Right cardiac atrium (tissue), 5 donors: ENCODE results near the gene SMOC2. TPM values are rescaled to one million over a fixed set of nuclear protein-coding genes. Genes with fewer than 3 reads are reported as not detected.
"Not testable (repeated sequence)": the region's sequence is repeated elsewhere in the genome, so short reads cannot be mapped to it uniquely, and the experiment has no call there.

ENCODE experiments used
- ATAC-seq, 2 donors: fragments of 200-7000 bp; cut with Tn5 transposase; one replicate each; pipeline versions ENCODE4 v1.8.0 to v1.9.1; 2020; ENCODE audit warnings: moderate library complexity in 2 of 2, mild to moderate bottlenecking in 1 of 2
- DNase-seq, 3 donors: peaks; one replicate each; pipeline ENCODE4 v3.0.0-alpha.2; 2020
- H3K27ac ChIP-seq: one replicate; pipeline ENCODE4 v1.5.1; 2013; ENCODE audit warnings: mild to moderate bottlenecking, low read length, control low read depth, moderate library complexity
- H3K27me3 ChIP-seq: one replicate; pipeline ENCODE4 v1.6.1; 2013; ENCODE audit not compliant: control insufficient read depth, insufficient read depth
- H3K4me1 ChIP-seq: one replicate; pipeline ENCODE4 v1.6.1; 2013; ENCODE audit warnings: low read length; ENCODE audit not compliant: control insufficient read depth, insufficient read depth
- H3K4me3 ChIP-seq: one replicate; pipeline ENCODE4 v1.5.1; 2013; ENCODE audit warnings: low read length, control low read depth
- H3K9me3 ChIP-seq: one replicate; pipeline ENCODE4 v1.6.1; 2013; ENCODE audit warnings: low read length; ENCODE audit not compliant: control insufficient read depth
- WGBS: extraction: QIAGEN DNeasy Blood & Tissue Kit; methylation state at CpG from one replicate; pipeline ENCODE4 v1.1.7; 2013; 5-methylcytosine and 5-hydroxymethylcytosine counted together
- intact Hi-C, 4 donors: fragments of 100-400 bp; cut with DNase I; formaldehyde crosslinking; loops; one replicate each; pipeline versions ENCODE4 v1.11.0 to v1.14.0; 2022 to 2023
- polyA plus RNA-seq: library from polyadenylated mRNA; stranded (reverse); fragments of 200-250 nt; gene quantifications from one replicate; pipeline ENCODE4 v1.2.3, GENCODE V29; 2013
- total RNA-seq, 4 donors: library from RNA; stranded (reverse); fragmentation: NEBNext Ultra II Directional; extraction: Animal tissue kit (Norgen Biotek cat#: 25700); gene quantifications; one replicate each; pipeline ENCODE4 v1.2.1, GENCODE V29; 2021
- donor health status: healthy with polysubstance abuse.
- donor health status: DM: no; HTN: yes; CAD: no.
- donor health status: DM: no; HTN: no; CAD: no.
- donor health status: DM: no; HTN: yes; CAD: no; lungs with severe emphysema.
- donor health status: DM: yes; HTN: yes; CAD: no.

SMOC2 gene
- total and polyA plus RNA-seq, 5 donors, result 6.0 to 16.7 (median 10.9) TPM

DNA sequence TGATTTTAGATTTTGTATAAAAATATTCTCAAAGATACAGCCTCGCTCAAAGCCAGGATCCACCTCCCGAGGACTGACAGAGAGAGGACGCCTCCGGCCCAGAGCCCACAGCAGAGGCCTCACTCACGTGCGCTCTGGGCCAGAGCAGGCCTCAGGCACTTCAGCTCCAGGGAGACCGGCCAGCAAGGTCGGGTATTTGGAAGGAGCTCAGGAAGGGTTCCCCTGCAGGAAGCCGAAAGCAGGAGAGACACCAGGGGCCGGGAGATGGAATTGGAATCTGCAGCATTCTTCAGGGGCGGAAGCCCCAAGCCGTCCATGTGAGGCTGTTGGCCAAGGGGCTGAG is 251.9 kb downstream of the SMOC2 start:
- intact Hi-C loops, result not testable (repeated sequence)
- WGBS, result 77% methylated on average over 4 of the region's 12 CpGs
- peak in 1 of 2 donors; percentile 45 for ATAC-seq

DNA sequence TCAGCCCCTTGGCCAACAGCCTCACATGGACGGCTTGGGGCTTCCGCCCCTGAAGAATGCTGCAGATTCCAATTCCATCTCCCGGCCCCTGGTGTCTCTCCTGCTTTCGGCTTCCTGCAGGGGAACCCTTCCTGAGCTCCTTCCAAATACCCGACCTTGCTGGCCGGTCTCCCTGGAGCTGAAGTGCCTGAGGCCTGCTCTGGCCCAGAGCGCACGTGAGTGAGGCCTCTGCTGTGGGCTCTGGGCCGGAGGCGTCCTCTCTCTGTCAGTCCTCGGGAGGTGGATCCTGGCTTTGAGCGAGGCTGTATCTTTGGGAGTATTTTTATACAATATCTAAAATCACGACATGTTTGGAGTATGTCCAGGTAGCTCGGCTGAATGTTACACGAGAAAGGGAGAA is 253.8 kb downstream of the SMOC2 start:
- H3K4me1 ChIP-seq, H3K9me3 ChIP-seq, intact Hi-C loops, DNase-seq, H3K27ac ChIP-seq, H3K27me3 ChIP-seq, H3K4me3 ChIP-seq: not testable (repeated sequence)
- peak; percentile 41 to 45 for ATAC-seq
- whole genome bisulfite sequencing, result 55% methylated on average over 5 of the region's 15 CpGs

More for the DNA sequence above, 251.9 kb downstream of the SMOC2 start:
- not testable (repeated sequence) for H3K27ac ChIP-seq, H3K9me3 ChIP-seq, DNase-seq, H3K27me3 ChIP-seq, H3K4me1 ChIP-seq, H3K4me3 ChIP-seq

GRCh38 chr6:168695701-168696100 is 254.7 kb downstream of the SMOC2 start:
- DNase-seq (no peak), ATAC-seq (no peak)
- intact Hi-C loops, result no loop called here
- no peaks in the 10 kb centered on the region for H3K9me3 ChIP-seq
- H3K4me3 ChIP-seq, result no peak overlapping the region
- no peaks in the 10 kb centered on the region for H3K27me3 ChIP-seq
- no peaks in the 10 kb centered on the region for H3K4me1 ChIP-seq
- WGBS, result 80% methylated on average over 4 of the region's 4 CpGs
- H3K27ac ChIP-seq, result no peak overlapping the region

DNA sequence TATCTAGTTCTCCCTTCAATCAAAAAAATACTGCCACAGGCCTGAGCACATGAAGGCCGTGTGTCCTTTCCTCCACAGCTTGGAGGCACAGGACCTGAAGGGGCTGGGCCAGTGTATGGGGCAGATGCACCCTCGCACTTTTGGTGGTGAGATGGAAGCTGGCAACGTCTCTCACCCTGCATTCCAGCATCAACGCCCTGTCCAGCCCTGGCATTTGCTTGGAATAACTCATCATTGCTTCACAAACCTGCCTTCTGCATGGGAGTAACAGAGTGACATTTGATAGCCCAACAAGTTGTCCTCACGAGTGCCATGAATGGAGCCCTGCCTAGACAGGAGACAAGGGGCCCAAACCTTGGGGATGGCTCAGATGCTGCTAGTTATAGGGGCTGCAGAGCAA is 257.9 kb downstream of the SMOC2 start:
- intact Hi-C loops, result no loop called here
- DNase-seq, result no peak
- H3K27me3 ChIP-seq, result no peaks in the 10 kb centered on the region
- no peaks in the 10 kb centered on the region for H3K9me3 ChIP-seq
- no peak overlapping the region for H3K4me3 ChIP-seq
- no peak for ATAC-seq
- H3K27ac ChIP-seq, result no peak overlapping the region
- H3K4me1 ChIP-seq, result no peaks in the 10 kb centered on the region
- 65% methylated on average over 5 of the region's 5 CpGs for WGBS

DNA sequence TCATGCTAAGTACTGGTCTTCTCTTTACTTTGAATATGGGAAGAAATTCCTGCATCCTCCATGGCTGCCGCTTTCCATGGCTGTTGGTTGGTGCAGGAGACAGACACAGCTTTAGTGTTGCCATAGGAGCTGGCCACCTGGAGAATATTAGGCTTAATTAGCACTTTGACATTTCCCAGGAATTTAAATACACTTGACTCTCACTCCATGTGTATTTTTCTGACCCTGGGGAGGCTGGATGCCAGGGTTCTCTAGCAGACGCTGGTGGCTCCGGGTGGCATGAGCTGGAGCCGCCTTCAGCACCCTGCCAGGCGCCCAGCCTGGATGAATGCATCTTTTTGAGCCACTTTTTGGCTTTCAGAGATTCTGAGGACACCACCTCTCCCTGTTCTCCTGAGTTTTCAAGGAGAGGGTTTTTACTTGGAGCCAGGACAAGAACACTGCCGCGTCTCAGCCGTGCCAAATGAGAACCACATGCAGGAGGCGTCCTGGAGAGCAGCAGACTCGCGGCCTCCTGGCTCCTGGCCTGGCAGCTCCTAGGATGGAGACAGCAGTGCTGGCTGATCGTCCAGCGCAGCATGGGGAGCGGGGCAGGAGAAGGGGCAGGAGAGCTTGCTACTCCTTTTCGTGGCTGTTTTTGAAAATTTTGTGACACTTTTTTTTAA is 258.8 kb downstream of the SMOC2 start:
- Histone ChIP-seq H3K4me1 (no peaks in the 10 kb centered on the region), H3K9me3 (no peaks in the 10 kb centered on the region), H3K4me3 (no peak overlapping the region), H3K27me3 (no peaks in the 10 kb centered on the region), H3K27ac (no peak overlapping the region)
- DNase-seq, result peak in 1 of 3 donors; percentile 82
- intact Hi-C loops, result no loop called here
- WGBS, result 61% methylated on average over 15 of the region's 15 CpGs
- peak; percentile 51 to 74 for ATAC-seq

DNA sequence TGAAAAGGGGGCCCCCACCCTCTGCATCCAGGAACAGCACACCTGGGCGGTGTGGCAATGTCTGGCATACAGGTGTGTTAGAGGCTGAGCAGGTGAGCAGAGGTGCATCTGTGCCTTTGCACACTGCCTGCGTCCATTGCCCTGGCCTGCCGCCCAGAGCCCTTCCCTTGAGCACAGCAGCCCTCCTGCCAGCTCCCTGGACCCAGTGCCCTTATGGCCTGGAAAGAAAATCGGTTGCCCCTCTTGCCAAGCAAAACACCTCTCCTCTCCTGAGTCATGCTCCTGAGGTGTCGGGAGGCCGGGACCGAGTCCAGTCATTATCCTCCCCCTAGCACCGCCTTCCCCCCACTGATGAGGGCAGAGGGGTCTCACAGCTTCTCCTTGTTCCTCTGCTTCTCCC is 259.9 kb downstream of the SMOC2 start:
- no peak for DNase-seq
- Histone ChIP-seq H3K27me3 (no peaks in the 10 kb centered on the region), H3K27ac (no peak overlapping the region), H3K4me1 (no peaks in the 10 kb centered on the region), H3K4me3 (no peak overlapping the region), H3K9me3 (no peaks in the 10 kb centered on the region)
- intact Hi-C loops, result no loop called here
- 89% methylated on average over 8 of the region's 8 CpGs for WGBS
- no peak for ATAC-seq

- Histone ChIP-seq H3K9me3 (no peaks in the 10 kb centered on the region), H3K27ac (no peak overlapping the region), H3K4me3 (no peak overlapping the region), H3K27me3 (no peaks in the 10 kb centered on the region), H3K4me1 (no peaks in the 10 kb centered on the region)
- intact Hi-C loops, result no loop called here
- no peak for ATAC-seq
- DNase-seq, result no peak
- 59% methylated on average over 16 of the region's 16 CpGs for WGBS
These were observed 263.0 kb downstream of the SMOC2 start for GRCh38 chr6:168703990-168704389.

- Histone ChIP-seq H3K27ac (no peak overlapping the region), H3K4me3 (no peak overlapping the region), H3K27me3 (no peaks in the 10 kb centered on the region), H3K9me3 (no peaks in the 10 kb centered on the region), H3K4me1 (no peaks in the 10 kb centered on the region)
- intact Hi-C loops, result no loop called here
- WGBS, result 64% methylated on average over 6 of the region's 6 CpGs
- no peak for ATAC-seq
- no peak for DNase-seq
These were observed 263.7 kb downstream of the SMOC2 start for GRCh38 chr6:168704678-168705077.

GRCh38 chr6:168705271-168705670 is 264.3 kb downstream of the SMOC2 start:
- ATAC-seq, intact Hi-C loops, H3K9me3 ChIP-seq, H3K27me3 ChIP-seq, H3K4me3 ChIP-seq, H3K4me1 ChIP-seq, H3K27ac ChIP-seq, DNase-seq: not testable (repeated sequence)
- WGBS, result 92% methylated on average over 11 of the region's 16 CpGs

DNA sequence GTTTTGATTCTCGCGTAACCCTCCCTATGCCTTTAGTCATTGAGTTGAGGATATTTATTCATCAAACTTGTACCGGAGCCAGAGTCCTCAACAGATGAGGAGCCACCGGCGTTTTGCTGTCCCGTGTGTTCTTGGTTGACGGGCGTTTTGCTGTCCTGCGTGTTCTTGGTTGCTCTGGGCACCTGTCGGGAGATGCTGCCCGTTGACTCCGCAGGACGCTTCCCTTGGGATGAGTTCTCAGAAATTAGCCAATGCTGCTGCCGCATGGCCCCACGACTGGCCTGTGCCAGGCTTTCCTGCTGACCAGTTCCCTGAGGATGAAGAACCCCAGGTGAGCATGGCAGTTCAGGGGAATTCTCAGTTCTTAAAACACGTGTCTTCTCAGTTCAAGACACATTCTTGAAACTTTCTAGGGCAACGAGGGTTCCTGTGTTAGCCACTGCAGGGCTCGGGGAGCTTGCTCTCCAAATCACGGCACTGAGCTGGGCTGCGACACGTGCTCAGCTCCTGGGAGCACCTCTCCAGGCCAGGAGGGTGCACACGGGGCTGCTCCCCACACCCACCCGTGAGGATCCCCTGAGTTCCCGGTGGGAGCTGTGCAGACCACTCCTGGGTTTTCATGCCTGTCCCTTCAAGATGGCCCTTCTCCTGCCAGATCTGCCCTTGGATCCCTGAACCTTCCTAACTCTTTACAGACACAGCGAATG is 265.6 kb downstream of the SMOC2 start:
- H3K4me3 ChIP-seq, result no peak overlapping the region
- no peaks in the 10 kb centered on the region for H3K9me3 ChIP-seq
- ATAC-seq (no peak), DNase-seq (no peak)
- intact Hi-C loops, result no loop called here
- H3K4me1 ChIP-seq, result no peaks in the 10 kb centered on the region
- WGBS, result 93% methylated on average over 25 of the region's 25 CpGs
- H3K27me3 ChIP-seq, result no peaks in the 10 kb centered on the region
- no peak overlapping the region for H3K27ac ChIP-seq

DNA sequence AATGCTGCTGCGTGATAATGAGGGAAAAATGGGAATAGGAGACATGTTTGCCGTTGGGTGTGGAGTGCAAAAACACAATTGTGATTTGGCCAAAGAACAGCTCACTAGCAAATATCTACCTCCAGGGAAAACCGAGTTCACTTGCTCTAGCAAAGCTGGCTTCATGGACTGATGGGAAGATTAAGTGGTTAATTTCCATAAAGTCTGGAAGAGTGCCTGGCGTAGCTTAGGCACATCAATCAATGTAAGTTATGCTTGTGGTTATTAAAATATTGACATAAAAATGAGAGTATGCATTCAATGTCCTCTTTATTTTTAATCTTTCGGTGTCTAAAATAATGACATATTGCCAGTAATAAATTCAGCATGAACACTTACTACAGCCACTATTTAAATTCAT is 267.5 kb downstream of the SMOC2 start:
- ATAC-seq (no peak), DNase-seq (no peak)
- no peak overlapping the region for H3K27ac ChIP-seq
- WGBS, result 50% methylated on average over 5 of the region's 5 CpGs
- no peaks in the 10 kb centered on the region for H3K27me3 ChIP-seq
- H3K4me3 ChIP-seq, result no peak overlapping the region
- intact Hi-C loops, result no loop called here
- H3K4me1 ChIP-seq, result no peaks in the 10 kb centered on the region
- no peaks in the 10 kb centered on the region for H3K9me3 ChIP-seq
